ENCODE measurements around the gene FOXB1.

The FOXB1 gene

GRCh38 chr15:60009980-60010732 is 6.0 kb downstream of the FOXB1 start:
- DNase-seq, result no peak
- in situ Hi-C loops (cut with MboI; ENCODE audit: low pct_unique_long_range_greater_than_20kb, low sequenced_read_pairs), result no loop called here

GRCh38 chr15:60010858-60011257 is 6.7 kb downstream of the FOXB1 start:
- in situ Hi-C loops (cut with MboI; ENCODE audit: low pct_unique_long_range_greater_than_20kb, low sequenced_read_pairs), result no loop called here
- DNase-seq, result no peak

- DNase-seq, result no peak
- in situ Hi-C loops (cut with MboI; ENCODE audit: low pct_unique_long_range_greater_than_20kb, low sequenced_read_pairs), result no loop called here
These were observed 8.6 kb downstream of the FOXB1 start for GRCh38 chr15:60012695-60013094.

GRCh38 chr15:60017538-60018520 is 13.7 kb downstream of the FOXB1 start:
- in situ Hi-C loops (cut with MboI; ENCODE audit: low pct_unique_long_range_greater_than_20kb, low sequenced_read_pairs), result no loop called here
- no peak for DNase-seq

- DNase-seq, result no peak
- in situ Hi-C loops (cut with MboI; ENCODE audit: low pct_unique_long_range_greater_than_20kb, low sequenced_read_pairs), result no loop called here
These were observed 16.6 kb downstream of the FOXB1 start for GRCh38 chr15:60020736-60021135.

GRCh38 chr15:60021589-60022378 is 17.7 kb downstream of the FOXB1 start:
- in situ Hi-C loops (cut with MboI; ENCODE audit: low pct_unique_long_range_greater_than_20kb, low sequenced_read_pairs), result no loop called here
- peak; percentile 64 for DNase-seq

GRCh38 chr15:60022379-60022741 is 18.2 kb downstream of the FOXB1 start:
- in situ Hi-C loops (cut with MboI; ENCODE audit: low pct_unique_long_range_greater_than_20kb, low sequenced_read_pairs), result no loop called here
- no peak for DNase-seq

- no peak for DNase-seq
- in situ Hi-C loops (cut with MboI; ENCODE audit: low pct_unique_long_range_greater_than_20kb, low sequenced_read_pairs), result no loop called here
These were observed 22.4 kb downstream of the FOXB1 start for GRCh38 chr15:60026555-60026954.

GRCh38 chr15:60035344-60035743 is 31.2 kb downstream of the FOXB1 start:
- in situ Hi-C loops (cut with MboI; ENCODE audit: low pct_unique_long_range_greater_than_20kb, low sequenced_read_pairs), result no loop called here
- no peak for DNase-seq

- in situ Hi-C loops (cut with MboI; ENCODE audit: low pct_unique_long_range_greater_than_20kb, low sequenced_read_pairs), result no loop called here
- no peak for DNase-seq
These were observed 35.2 kb downstream of the FOXB1 start for GRCh38 chr15:60039316-60039715.

GRCh38 chr15:60043744-60044435 is 39.8 kb downstream of the FOXB1 start:
- in situ Hi-C loops (cut with MboI; ENCODE audit: low pct_unique_long_range_greater_than_20kb, low sequenced_read_pairs), result no loop called here

GRCh38 chr15:60044636-60045270 is 40.6 kb downstream of the FOXB1 start:
- in situ Hi-C loops (cut with MboI; ENCODE audit: low pct_unique_long_range_greater_than_20kb, low sequenced_read_pairs), result no loop called here

More at GRCh38 chr15:60043744-60044435, 39.8 kb downstream of the FOXB1 start:
- no peak for DNase-seq

GRCh38 chr15:60047701-60048100 is 43.6 kb downstream of the FOXB1 start:
- in situ Hi-C loops (cut with MboI; ENCODE audit: low pct_unique_long_range_greater_than_20kb, low sequenced_read_pairs), result no loop called here
- DNase-seq, result no peak

More at GRCh38 chr15:60044636-60045270, 40.6 kb downstream of the FOXB1 start:
- peak; percentile 7 for DNase-seq

- DNase-seq, result no peak
- in situ Hi-C loops (cut with MboI; ENCODE audit: low pct_unique_long_range_greater_than_20kb, low sequenced_read_pairs), result no loop called here
These were observed 45.8 kb downstream of the FOXB1 start for GRCh38 chr15:60049948-60050347.

- DNase-seq, result no peak
- in situ Hi-C loops (cut with MboI; ENCODE audit: low pct_unique_long_range_greater_than_20kb, low sequenced_read_pairs), result no loop called here
These were observed 48.7 kb downstream of the FOXB1 start for GRCh38 chr15:60052796-60053195.

- no peak for DNase-seq
- in situ Hi-C loops (cut with MboI; ENCODE audit: low pct_unique_long_range_greater_than_20kb, low sequenced_read_pairs), result no loop called here
These were observed 50.4 kb downstream of the FOXB1 start for GRCh38 chr15:60054472-60054871.

All from KBM-7 (cell line).